GM12892 (cell line): ENCODE data around the gene IFT20.

Experiments
- POLR2A ChIP-seq: IDR thresholded peaks from 2 replicates; pipeline ENCODE4 v1.6.1; 2011; ENCODE audit warnings: low read depth, low read length, control low read depth
- POLR2AphosphoS5 ChIP-seq: IDR thresholded peaks from 2 replicates; pipeline ENCODE4 v1.6.1; 2011; ENCODE audit warnings: low read depth, low read length, control low read depth
- TAF1 ChIP-seq: IDR thresholded peaks from 2 replicates; pipeline ENCODE4 v1.6.1; 2011; ENCODE audit warnings: low read depth, mild to moderate bottlenecking, control low read depth, low read length, borderline replicate concordance

DNA sequence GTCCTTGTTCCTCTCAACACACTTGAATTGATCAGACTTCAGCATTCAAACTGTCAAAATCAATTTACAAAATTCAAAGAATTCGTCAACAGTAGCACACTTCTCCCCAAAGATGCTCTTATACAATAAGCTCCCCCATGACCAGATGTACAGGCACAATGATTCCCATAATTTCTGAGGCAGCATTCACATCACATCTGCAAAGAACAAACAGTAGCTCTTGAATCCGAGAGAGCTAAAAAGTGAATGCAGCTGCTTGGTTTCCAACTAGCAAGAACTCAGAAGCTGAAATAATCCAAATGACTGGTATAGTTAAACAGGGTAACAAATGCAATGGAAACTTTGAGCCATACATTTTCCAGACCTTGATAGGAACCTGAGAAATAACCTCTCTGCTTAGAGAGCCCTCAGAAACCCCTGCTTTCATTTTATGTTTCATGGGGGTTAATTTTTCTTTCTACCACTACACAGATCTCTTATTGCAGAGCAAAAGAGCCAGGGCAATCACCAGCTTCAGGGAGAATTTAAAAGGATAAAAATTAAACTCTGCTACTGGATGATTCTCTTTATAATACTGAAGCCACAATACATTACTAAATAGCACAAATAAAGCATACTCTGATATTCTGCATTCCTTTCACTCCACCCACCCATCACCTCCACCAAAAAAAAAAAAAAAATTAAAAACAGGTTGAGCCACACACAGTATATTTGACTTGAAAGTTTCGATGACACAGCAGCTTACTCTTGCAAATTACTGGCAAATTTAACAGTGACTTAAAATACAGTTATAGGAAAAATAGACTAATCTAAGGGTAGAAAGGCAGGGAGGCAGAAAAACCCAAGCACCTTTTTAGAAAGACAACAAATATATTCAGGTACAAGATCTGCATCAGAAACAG is 39.3 kb downstream of the IFT20 start:
- TF ChIP-seq TAF1 (no peak), POLR2A (no peak), POLR2AphosphoS5 (no peak)
